Jurkat, Clone E6-1 (cell line): ENCODE measurements around the gene ZMYND8.
"Not testable (repeated sequence)": the region's sequence is repeated elsewhere in the genome, so short reads cannot be mapped to it uniquely, and the experiment has no call there.

Source experiments
- DNase-seq: peaks from one replicate; pipeline ENCODE4 v3.0.0-alpha.2; 2011; ENCODE audit warnings: low read depth, low spot score
- H3K4me3 ChIP-seq: 2 replicates; pipeline ENCODE4 v1.5.1; 2011; ENCODE audit warnings: mild to moderate bottlenecking, low read length, control low read depth, moderate library complexity

The ZMYND8 gene

DNA sequence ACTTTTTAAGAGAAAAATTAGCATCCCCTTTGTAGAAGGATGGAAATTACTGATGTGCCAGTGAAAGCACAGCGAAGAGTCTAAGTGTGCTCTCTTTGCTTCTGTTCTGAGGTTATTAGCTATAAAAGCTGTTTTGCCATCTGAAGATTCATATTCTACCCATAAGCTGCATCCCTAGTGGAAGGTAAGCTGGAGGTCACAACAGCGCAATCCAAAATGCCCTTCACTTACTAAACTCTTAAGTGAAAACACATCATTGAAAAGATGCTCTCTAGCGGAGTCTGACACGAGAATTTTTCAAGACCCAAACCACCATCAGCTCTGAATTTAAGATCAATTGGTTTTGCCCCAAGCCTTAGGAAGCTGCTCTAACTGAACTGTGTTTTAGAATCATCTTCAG is 113.5 kb downstream of the ZMYND8 start:
- no peak overlapping the region for H3K4me3 ChIP-seq
- DNase-seq: no peak

GRCh38 chr20:47241345-47241781 is 115.1 kb downstream of the ZMYND8 start:
- no peak for DNase-seq
- H3K4me3 ChIP-seq: no peak overlapping the region

GRCh38 chr20:47240096-47240495 is 116.4 kb downstream of the ZMYND8 start:
- DNase-seq, H3K4me3 ChIP-seq: not testable (repeated sequence)

DNA sequence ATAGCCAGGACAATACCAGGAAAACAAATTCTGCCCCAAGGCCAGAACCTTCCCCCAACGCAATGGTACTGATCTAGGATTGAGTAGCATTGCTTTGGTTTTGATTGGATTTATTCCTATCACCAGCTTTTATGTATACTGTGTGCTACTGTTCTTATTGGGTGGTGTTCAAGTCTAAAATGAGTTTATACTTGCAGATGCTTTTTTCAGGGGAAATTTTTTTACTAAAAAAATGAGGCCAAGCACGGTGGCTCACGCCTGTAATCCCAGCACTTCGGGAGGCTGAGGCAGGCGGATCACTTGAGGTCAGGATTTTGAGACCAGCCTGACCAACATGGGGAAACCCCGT is 116.8 kb downstream of the ZMYND8 start:
- DNase-seq: no peak
- H3K4me3 ChIP-seq: no peak overlapping the region

DNA sequence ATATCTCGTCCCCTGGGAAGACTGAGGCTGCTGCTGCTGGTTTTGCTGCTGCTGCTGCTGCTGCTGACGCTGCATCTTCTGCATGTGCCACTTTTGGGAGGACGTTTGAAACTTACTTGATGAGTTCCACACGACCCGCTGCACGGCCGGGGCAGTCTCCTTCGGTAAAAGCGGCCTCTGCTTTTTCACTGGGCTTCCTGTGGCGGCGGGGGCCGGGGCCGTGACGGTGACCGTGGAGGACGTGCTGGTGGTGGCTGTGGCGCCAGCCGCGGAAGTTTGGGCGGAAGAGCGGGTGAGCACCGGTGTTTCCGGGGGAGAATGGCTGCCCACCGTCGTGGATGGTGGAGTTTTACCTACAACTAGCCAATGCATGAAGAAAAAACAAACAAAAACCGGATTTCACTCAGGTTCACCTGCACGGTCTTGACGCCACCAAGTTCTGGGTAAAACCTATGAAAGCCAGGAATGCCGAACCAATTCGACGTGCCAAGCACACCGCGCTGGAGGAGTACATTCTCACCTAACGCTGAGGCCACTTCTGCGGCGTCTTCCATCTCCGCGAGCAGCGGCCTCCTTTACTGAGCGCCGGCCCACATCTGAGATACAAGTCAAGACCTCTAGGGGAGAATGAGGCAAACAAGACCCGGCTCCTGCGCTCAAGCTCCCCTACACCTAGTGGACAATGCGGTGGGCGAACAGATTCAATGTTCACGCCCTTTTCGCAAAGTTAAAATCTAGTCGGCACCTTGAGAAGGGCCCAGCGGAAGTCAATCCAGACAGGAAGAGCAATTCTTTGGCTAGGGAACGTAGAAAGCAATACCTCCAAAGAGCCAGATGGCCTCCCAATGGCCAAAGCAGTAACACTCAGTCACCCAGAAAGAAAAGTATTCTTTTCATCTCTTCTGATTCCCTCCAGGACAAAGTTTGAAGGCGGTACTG is 117.5 kb downstream of the ZMYND8 start:
- no peak overlapping the region for H3K4me3 ChIP-seq
- no peak for DNase-seq

GRCh38 chr20:47237715-47238114 is 118.8 kb downstream of the ZMYND8 start:
- H3K4me3 ChIP-seq: no peak overlapping the region
- no peak for DNase-seq

DNA sequence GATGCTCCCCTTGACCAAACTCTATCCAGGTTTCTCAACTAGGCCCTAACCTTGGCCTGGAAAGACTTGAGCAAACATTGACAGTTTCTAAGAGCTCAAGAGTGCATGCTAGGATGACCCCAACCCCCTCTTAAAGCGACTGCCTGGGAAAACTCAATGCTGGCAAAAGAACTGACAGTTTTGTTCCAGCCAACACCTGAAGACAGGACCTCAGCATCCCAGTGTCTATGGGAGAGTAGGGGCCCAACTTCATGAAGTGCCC is 119.9 kb downstream of the ZMYND8 start:
- no peak overlapping the region for H3K4me3 ChIP-seq
- no peak for DNase-seq

GRCh38 chr20:47235853-47236638 is 120.5 kb downstream of the ZMYND8 start:
- DNase-seq: no peak

DNA sequence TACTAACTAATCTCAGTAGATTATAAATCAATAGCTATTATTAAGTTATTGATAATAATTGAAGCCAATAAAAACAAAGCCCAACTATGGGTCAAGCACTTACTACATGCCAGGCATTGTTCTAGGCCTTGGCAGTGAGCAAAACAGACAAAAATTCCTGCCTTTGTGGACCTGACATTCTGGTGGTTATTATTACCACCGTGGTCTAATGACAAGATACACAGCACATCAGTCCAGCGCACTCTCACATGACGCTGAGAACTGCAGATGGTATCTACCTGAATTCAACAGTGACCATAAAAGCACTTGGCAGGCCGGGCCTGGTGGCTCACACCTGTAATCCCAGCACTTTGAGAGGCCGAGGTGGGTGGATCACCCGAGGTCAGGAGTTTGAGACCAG is 121.4 kb downstream of the ZMYND8 start:
- no peak overlapping the region for H3K4me3 ChIP-seq
- no peak for DNase-seq

More at GRCh38 chr20:47235853-47236638, 120.5 kb downstream of the ZMYND8 start:
- no peak overlapping the region for H3K4me3 ChIP-seq

- H3K4me3 ChIP-seq: no peak overlapping the region
- no peak for DNase-seq
These were observed 122.9 kb downstream of the ZMYND8 start for GRCh38 chr20:47233333-47234188.

DNA sequence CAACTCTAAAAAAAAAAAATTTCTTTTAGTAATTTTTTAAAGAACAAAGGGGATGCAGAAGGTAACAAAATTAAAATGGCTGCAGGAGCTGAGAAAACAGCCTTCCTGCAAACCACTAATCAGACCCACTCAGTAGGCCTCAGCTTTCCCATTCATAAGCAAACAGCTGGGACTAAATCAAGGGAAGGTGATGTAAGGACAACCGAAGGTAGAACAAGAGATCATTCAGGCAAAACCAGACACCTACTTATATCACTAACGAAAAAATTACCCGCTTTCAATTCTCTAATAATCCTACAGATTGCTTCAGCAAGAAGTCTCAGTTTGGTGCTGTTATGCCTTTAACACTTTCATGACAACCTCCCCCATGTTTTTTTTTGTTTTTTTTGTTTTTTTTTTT is 124.0 kb downstream of the ZMYND8 start:
- no peak overlapping the region for H3K4me3 ChIP-seq
- DNase-seq: no peak

DNA sequence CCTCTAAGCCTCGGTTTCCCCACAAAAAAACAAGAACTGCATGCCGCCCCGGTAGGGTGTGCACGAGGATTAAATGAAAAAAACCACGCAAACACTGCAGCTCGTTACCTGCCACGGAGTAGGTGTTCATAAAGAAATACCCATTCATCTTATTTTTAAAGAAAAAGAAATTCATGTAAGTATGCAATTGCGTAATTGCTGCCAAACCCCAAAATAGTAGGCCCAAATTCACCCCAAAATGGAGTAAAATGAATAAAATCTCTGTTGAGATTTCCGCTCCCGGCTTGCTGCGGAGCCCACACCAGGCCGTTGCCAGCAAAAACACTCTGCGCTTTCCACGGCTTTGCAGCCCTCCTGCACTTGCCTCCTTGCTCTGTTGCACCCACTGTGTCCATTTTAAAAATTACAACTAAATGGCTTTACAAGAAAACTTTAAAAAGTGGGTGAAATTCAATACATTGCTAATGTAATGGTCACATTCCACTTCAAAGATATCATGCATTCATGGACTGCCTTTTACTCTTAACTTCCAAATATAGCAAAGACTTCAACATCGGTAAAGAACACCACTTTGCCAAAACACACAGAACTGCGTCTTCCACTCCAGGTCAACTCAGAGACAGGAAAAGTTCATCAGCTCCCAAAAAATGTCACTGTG is 125.0 kb downstream of the ZMYND8 start:
- DNase-seq: no peak
- H3K4me3 ChIP-seq: no peak overlapping the region

GRCh38 chr20:47230811-47231256 is 125.7 kb downstream of the ZMYND8 start:
- no peak overlapping the region for H3K4me3 ChIP-seq
- DNase-seq: no peak

DNA sequence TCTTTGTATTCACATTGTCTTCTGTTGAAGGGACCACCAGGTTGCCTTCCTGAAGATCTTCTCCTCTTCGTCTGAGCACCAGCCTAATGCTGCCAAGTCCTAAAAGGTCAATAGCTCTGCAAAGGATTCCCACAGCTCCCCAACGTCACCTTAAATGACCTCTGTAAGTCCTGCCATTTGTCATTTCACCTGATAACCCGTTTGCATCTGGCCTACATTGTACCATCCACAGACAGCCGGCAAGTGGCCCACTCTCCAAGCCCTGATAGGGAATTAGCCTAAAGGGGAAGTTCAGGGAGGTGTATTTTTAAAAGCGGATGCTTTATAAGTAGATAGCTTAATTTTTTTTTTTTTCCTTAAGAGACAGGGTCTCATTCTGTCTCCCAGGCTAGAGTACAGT is 127.8 kb downstream of the ZMYND8 start:
- no peak overlapping the region for H3K4me3 ChIP-seq
- no peak for DNase-seq

- no peak for DNase-seq
- no peak overlapping the region for H3K4me3 ChIP-seq
These were observed 128.9 kb downstream of the ZMYND8 start for GRCh38 chr20:47227576-47227975.

DNA sequence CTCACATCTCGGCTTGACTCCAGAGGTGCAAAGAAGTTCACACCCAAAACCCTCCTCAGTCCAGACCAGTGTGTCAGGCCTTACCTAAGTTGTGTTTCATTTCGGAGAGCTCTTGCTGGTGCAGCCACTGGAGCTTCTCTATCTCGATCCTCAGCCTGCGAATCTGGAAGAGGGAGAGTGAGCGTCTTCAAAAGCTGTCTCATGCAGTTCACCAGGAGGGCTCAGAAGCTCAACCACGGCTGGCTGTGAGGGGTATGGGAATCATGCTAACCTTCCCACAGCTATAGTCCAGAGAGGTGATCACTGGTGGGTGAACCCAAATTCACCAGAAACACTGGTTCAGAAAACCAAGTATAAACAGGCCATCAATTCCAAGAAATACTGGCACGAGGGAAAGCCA is 129.4 kb downstream of the ZMYND8 start:
- no peak overlapping the region for H3K4me3 ChIP-seq
- no peak for DNase-seq

GRCh38 chr20:47225458-47225857 is 131.0 kb downstream of the ZMYND8 start:
- DNase-seq: no peak
- H3K4me3 ChIP-seq: no peak overlapping the region

DNA sequence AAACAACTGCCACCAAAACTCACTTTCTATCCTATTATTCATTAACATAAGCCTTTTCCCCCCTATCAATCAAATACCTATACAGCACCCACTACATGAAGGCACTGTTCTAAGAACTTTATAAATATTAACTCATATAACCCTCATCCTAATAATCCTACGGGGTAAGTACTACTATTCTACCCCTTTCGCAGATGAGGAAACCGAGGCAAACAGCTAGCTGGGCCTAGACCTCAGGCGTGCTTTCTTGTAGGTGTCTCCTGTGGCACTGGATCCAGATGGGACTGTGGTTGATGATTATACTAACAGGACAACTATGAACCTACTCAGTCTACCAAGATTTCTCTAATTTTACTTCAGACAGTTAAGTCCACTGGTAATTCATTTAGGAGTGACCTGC is 131.6 kb downstream of the ZMYND8 start:
- H3K4me3 ChIP-seq: no peak overlapping the region
- DNase-seq: no peak

- no peak for DNase-seq
These were observed 132.2 kb downstream of the ZMYND8 start for GRCh38 chr20:47224300-47224791.

More at GRCh38 chr20:47224300-47224791, 132.2 kb downstream of the ZMYND8 start:
- no peak overlapping the region for H3K4me3 ChIP-seq
